Calu3 (cell line): ENCODE data around the gene PAX2. TPM values are rescaled to one million over a fixed set of nuclear protein-coding genes. Genes with fewer than 3 reads are reported as not detected.

ENCODE experiments used
- BruUV-seq: library from RNA; stranded (reverse); fragments of 400-500 nt; replicated peaks from 2 replicates; lab custom pipeline; 2021; lab: Mats Ljungman, UMichigan
- CTCF ChIA-PET: fragments of 300-600 bp; sonication (Branson Sonifier 250); formaldehyde crosslinking; loops from one replicate; lab custom pipeline; 2022; ENCODE audit warnings: antibody characterized with exemption; lab: Charles Lee
- DNase-seq: peaks from one replicate; pipeline ENCODE4 v3.0.0; 2022
- H3K27ac Mint-ChIP-seq: one replicate; pipeline ENCODE4 v1.8.0; 2022; ENCODE audit warnings: mixed read lengths; ENCODE audit not compliant: unreplicated experiment
- H3K27me3 Mint-ChIP-seq: one replicate; pipeline ENCODE4 v1.8.0; 2022; ENCODE audit warnings: mixed read lengths; ENCODE audit not compliant: unreplicated experiment
- H3K36me3 Mint-ChIP-seq: one replicate; pipeline ENCODE4 v1.8.0; 2022; ENCODE audit warnings: mild to moderate bottlenecking, moderate library complexity, mixed read lengths; ENCODE audit not compliant: insufficient read depth, unreplicated experiment
- H3K4me1 Mint-ChIP-seq: one replicate; pipeline ENCODE4 v1.8.0; 2022; ENCODE audit warnings: mild to moderate bottlenecking, low read depth, mixed read lengths; ENCODE audit not compliant: unreplicated experiment
- H3K4me3 Mint-ChIP-seq: one replicate; pipeline ENCODE4 v1.8.0; 2022; ENCODE audit warnings: mild to moderate bottlenecking, low read depth, moderate library complexity, mixed read lengths; ENCODE audit not compliant: unreplicated experiment
- H3K9me3 Mint-ChIP-seq: one replicate; pipeline ENCODE4 v1.8.0; 2022; ENCODE audit warnings: low read depth, mixed read lengths; ENCODE audit not compliant: unreplicated experiment
- CTCF ChIP-seq: fragments of 200-600 bp; IDR thresholded peaks from one replicate; pipeline ENCODE4 v1.8.0; 2022; ENCODE audit warnings: antibody characterized with exemption; ENCODE audit not compliant: unreplicated experiment
- intact Hi-C: fragments of 100-400 bp; cut with micrococcal nuclease; formaldehyde crosslinking; loops from one replicate; pipeline ENCODE4 v1.10.0; 2022; ENCODE audit not compliant: unreplicated experiment
- total RNA-seq: library from RNA; stranded (reverse); gene quantifications from 2 replicates; pipeline ENCODE4 v1.2.3, GENCODE V29; 2022

Gene PAX2
- total RNA-seq, 1 experiment from 2014 or later: not detected

DNA sequence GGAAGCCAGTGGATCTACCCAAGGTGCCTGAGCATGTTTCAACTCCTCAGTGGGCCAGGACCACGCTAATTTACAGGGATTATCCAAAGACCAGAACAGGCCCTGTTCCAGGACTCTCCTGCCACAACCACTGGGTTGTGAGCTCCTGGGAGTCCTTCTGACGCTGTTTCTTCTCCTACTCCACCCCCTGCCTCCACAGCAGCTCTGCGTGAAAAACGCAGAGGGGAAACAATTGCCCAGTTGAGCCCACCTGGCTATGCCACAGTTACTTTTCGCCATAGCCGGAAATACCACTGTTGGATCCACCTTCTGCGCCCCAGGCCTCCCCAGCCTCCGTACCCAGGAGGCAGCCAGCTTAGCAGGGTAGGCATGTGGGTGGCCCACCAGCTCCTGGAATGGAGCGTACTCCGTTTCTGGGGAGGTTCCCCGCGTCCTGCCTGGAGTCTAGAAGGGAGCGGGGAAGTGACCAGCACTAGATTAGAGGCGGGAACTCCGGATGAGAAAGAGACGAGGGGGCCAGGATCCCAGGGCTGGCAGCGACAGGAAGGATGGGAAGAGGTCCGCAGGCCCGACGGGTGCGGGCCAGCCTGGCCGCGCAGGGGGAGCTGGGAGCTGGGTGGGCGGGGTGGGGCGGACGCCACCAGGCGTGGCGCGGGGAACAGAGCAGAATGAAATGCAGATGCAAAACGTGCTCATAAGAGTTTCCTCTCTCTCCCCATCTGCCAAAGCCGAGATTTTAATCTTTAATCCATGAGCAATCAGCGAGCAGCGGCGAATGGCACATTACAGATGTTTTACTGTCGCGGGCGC, 32.1 kb upstream of the PAX2 start:
- CTCF ChIA-PET: no interaction called here

DNA sequence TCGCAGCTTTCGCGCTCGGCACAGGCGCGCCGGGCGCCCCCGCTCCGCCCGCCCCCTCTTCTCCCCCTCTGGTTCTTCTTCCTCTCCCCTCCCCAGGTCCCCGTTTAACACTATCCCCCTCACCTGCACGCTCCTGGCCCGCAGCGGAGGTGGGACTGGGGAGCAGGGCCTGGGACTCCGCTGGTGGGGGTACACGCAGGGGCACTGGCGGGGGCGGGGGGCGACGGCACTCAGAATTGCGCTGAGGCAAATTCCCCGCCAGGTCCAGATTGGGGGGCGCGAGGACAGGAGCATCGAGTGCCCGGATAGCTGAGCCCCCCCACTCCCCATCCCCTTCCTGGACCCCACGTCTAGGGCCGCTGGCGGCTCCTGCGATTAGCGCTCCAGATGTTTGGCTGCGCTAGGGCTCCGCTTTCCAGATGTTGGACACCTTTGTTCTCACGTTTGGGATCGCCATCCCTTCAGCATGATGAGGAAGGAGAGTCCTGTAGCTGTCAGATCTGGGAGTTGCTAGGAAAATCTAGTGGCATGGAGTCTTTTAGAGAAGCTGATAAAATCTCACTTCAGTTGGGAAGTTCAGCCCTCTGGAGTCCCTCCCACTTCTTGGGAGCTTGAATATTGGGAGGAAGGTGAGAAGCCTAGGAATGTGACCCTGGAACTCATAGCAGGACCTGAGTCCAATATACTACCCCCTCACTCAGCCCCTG, 31.4 kb upstream of the PAX2 start:
- H3K27me3 Mint-ChIP-seq: peaks cover 87% of the 10 kb centered on the region
- no peaks in the 10 kb centered on the region for H3K36me3 Mint-ChIP-seq
- no peak overlapping the region for H3K27ac Mint-ChIP-seq
- no peak for DNase-seq
- CTCF ChIA-PET: interaction anchor here (0.6 kb wide), 1 partner anchor 87 kb away, joined by 3 read pairs; no protein-coding TSS in a partner anchor
- TF ChIP-seq CTCF: no peak
- no peaks in the 10 kb centered on the region for H3K4me1 Mint-ChIP-seq
- intact Hi-C loops: no loop called here
- H3K9me3 Mint-ChIP-seq: no peaks in the 10 kb centered on the region
- no peak overlapping the region for H3K4me3 Mint-ChIP-seq
- BruUV-seq: no TSS peak

More for the DNA sequence above, 32.1 kb upstream of the PAX2 start:
- Mint-ChIP-seq H3K27me3 (peaks cover 95% of the 10 kb centered on the region), H3K9me3 (no peaks in the 10 kb centered on the region), H3K4me3 (no peak overlapping the region), H3K4me1 (no peaks in the 10 kb centered on the region), H3K27ac (no peak overlapping the region), H3K36me3 (no peaks in the 10 kb centered on the region)
- intact Hi-C loops: no loop called here
- TF ChIP-seq CTCF: no peak
- no peak for DNase-seq
- no TSS peak for BruUV-seq

DNA sequence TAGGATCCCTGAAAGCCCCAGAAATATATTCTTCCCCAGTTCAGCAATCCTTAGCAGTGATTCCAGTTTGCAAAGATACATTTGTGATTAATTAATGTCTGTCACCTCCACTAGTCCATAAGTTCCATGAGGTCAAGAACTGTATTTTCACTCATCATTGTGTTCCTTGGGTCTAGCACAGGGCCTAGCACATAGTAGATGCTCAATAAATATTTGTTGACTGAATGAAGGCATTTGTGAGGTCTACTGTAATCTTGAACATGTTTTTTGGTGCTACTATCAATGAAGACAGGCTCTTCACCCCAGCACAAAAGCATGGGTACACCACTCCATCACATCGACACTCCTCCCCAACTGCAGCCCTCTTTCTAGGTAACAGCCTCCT, 30.8 kb upstream of the PAX2 start:
- intact Hi-C loops: no loop called here
- Mint-ChIP-seq H3K4me3 (no peak overlapping the region), H3K36me3 (no peaks in the 10 kb centered on the region), H3K27me3 (peaks cover 85% of the 10 kb centered on the region), H3K9me3 (no peaks in the 10 kb centered on the region), H3K4me1 (no peaks in the 10 kb centered on the region), H3K27ac (no peak overlapping the region)
- no TSS peak for BruUV-seq
- TF ChIP-seq CTCF: no peak
- CTCF ChIA-PET: interaction anchor here (0.6 kb wide), 1 partner anchor 86 kb away, joined by 3 read pairs; no protein-coding TSS in a partner anchor
- DNase-seq: no peak

- no peaks in the 10 kb centered on the region for H3K4me1 Mint-ChIP-seq
- CTCF ChIA-PET: no interaction called here
Measured at GRCh38 chr10:100715101-100715444, 30.3 kb upstream of the PAX2 start.

More at GRCh38 chr10:100715101-100715444, 30.3 kb upstream of the PAX2 start:
- peaks cover 85% of the 10 kb centered on the region for H3K27me3 Mint-ChIP-seq
- H3K4me3 Mint-ChIP-seq: no peak overlapping the region
- no TSS peak for BruUV-seq
- no peak for DNase-seq
- no peak overlapping the region for H3K27ac Mint-ChIP-seq
- intact Hi-C loops: no loop called here
- H3K36me3 Mint-ChIP-seq: no peaks in the 10 kb centered on the region
- no peaks in the 10 kb centered on the region for H3K9me3 Mint-ChIP-seq
- no peak for TF ChIP-seq CTCF
